NCI-H1436 (cell line): ENCODE measurements around the gene MTERF1.
A peak's percentile ranks its signal among the peaks of the same experiment; 100 is the strongest.

Source experiments
- DNase-seq: peaks from one replicate; lab custom pipeline; 2025; lab: John Stamatoyannopoulos, UW

Gene MTERF1

GRCh38 chr7:91832493-91833045 lies 47.9 kb downstream of the MTERF1 start:
- DNase-seq: no peak

- no peak for DNase-seq
Measured at GRCh38 chr7:91827169-91827568, 53.3 kb downstream of the MTERF1 start.

GRCh38 chr7:91826377-91826776 lies 54.1 kb downstream of the MTERF1 start:
- DNase-seq: peak; percentile 31

GRCh38 chr7:91824201-91824600 lies 56.3 kb downstream of the MTERF1 start:
- DNase-seq: no peak
